Adipocyte (in vitro differentiated cells): ENCODE data around the gene SECTM1.
"Not testable (repeated sequence)": the region's sequence is repeated elsewhere in the genome, so short reads cannot be mapped to it uniquely, and the experiment has no call there.

ENCODE experiments used
- DNase-seq: peaks from one replicate; pipeline ENCODE4 v3.0.0-alpha.2; 2015; ENCODE audit warnings: low read depth
- H3K27me3 ChIP-seq: replicated peaks from 2 replicates; pipeline ENCODE4 v1.7.0; 2013; ENCODE audit warnings: mild to moderate bottlenecking, low read length, moderate library complexity; ENCODE audit not compliant: control insufficient read depth, insufficient read depth
- H3K36me3 ChIP-seq: 2 replicates; pipeline ENCODE4 v1.7.0; 2013; ENCODE audit warnings: low read length, mild to moderate bottlenecking, moderate library complexity; ENCODE audit not compliant: control insufficient read depth, insufficient read depth, severe bottlenecking
- H3K4me1 ChIP-seq: 2 replicates; pipeline ENCODE4 v1.7.0; 2013; ENCODE audit warnings: mild to moderate bottlenecking, low read length, moderate library complexity; ENCODE audit not compliant: control insufficient read depth, insufficient read depth
- H3K4me3 ChIP-seq: 2 replicates; pipeline ENCODE4 v1.7.0; 2013; ENCODE audit warnings: mild to moderate bottlenecking, low read length, moderate library complexity
- H3K9ac ChIP-seq: 2 replicates; pipeline ENCODE4 v1.7.0; 2013; ENCODE audit warnings: mild to moderate bottlenecking, low read length, moderate library complexity
- H3K9me3 ChIP-seq: 2 replicates; pipeline ENCODE4 v1.7.0; 2013; ENCODE audit warnings: mild to moderate bottlenecking, low read length, moderate library complexity; ENCODE audit not compliant: control insufficient read depth

SECTM1 gene

DNA sequence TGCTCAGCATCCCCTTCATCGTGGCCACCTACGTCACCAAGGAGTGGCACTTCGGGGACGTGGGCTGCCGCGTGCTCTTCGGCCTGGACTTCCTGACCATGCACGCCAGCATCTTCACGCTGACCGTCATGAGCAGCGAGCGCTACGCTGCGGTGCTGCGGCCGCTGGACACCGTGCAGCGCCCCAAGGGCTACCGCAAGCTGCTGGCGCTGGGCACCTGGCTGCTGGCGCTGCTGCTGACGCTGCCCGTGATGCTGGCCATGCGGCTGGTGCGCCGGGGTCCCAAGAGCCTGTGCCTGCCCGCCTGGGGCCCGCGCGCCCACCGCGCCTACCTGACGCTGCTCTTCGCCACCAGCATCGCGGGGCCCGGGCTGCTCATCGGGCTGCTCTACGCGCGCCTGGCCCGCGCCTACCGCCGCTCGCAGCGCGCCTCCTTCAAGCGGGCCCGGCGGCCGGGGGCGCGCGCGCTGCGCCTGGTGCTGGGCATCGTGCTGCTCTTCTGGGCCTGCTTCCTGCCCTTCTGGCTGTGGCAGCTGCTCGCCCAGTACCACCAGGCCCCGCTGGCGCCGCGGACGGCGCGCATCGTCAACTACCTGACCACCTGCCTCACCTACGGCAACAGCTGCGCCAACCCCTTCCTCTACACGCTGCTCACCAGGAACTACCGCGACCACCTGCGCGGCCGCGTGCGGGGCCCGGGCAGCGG is 41.2 kb upstream of the SECTM1 start:
- H3K4me3 ChIP-seq: no peak overlapping the region
- H3K27me3 ChIP-seq: peaks cover 40% of the 10 kb centered on the region
- peaks cover 5% of the 10 kb centered on the region for H3K4me1 ChIP-seq
- DNase-seq: no peak
- H3K9ac ChIP-seq: no peak overlapping the region
- H3K36me3 ChIP-seq: no peaks in the 10 kb centered on the region
- H3K9me3 ChIP-seq: no peaks in the 10 kb centered on the region

DNA sequence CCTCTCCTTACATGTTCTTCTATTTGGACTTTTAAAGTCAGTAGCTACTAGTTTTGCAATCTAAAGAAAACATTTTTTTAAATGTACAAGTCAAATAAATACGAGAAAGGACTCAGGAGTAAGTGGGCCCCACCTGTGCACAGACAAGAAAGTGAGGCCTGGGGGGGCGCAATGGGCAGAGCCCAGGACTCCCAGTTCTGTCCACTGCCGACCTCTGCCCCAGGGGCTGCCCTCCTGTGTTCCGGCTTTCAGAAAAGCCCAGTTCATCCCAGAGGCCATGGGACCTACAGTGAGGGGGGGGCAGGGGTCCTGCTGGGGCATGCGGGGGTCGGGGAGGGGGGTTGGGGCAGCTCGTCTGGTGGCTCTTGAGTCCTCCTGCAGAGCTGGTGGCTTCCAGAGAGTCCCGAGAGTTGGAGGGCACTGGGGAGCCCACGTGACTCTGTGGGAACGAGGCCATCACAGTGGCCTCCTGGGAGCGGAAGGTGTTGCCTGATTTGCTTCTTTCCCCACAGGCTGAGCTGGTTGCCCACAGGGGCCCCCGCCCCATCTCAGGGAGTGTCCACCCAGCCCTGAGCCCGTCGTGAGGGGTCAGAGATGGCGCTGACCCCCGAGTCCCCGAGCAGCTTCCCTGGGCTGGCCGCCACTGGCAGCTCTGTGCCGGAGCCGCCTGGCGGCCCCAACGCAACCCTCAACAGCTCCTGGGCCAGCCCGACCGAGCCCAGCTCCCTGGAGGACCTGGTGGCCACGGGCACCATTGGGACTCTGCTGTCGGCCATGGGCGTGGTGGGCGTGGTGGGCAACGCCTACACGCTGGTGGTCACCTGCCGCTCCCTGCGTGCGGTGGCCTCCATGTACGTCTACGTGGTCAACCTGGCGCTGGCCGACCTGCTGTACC is 40.4 kb upstream of the SECTM1 start:
- Histone ChIP-seq H3K27me3 (peaks cover 46% of the 10 kb centered on the region), H3K9ac (no peak overlapping the region), H3K36me3 (no peaks in the 10 kb centered on the region), H3K4me1 (peaks cover 5% of the 10 kb centered on the region), H3K4me3 (no peak overlapping the region), H3K9me3 (no peaks in the 10 kb centered on the region)
- no peak for DNase-seq

DNA sequence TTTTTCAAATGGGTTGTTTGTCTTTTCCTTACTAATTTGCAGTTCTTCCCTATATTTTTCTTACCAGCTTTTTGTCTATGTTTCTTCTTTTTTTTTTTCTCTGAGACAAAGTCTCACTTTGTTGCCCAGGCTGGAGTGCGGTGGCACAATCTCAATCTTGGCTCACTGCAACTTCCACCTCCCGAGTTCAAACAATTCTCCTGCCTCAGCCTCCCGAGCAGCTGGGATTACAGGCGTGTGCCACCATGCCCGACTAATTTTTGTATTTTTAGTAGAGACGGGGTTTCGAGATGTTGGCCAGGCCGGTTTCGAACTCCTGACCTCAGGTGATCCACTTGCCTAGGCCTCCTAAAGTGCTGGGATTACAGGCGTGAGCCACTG is 39.5 kb upstream of the SECTM1 start:
- not testable (repeated sequence) for H3K9ac ChIP-seq, H3K4me3 ChIP-seq, H3K9me3 ChIP-seq, H3K4me1 ChIP-seq, H3K36me3 ChIP-seq, DNase-seq
- H3K27me3 ChIP-seq: peaks cover 37% of the 10 kb centered on the region

DNA sequence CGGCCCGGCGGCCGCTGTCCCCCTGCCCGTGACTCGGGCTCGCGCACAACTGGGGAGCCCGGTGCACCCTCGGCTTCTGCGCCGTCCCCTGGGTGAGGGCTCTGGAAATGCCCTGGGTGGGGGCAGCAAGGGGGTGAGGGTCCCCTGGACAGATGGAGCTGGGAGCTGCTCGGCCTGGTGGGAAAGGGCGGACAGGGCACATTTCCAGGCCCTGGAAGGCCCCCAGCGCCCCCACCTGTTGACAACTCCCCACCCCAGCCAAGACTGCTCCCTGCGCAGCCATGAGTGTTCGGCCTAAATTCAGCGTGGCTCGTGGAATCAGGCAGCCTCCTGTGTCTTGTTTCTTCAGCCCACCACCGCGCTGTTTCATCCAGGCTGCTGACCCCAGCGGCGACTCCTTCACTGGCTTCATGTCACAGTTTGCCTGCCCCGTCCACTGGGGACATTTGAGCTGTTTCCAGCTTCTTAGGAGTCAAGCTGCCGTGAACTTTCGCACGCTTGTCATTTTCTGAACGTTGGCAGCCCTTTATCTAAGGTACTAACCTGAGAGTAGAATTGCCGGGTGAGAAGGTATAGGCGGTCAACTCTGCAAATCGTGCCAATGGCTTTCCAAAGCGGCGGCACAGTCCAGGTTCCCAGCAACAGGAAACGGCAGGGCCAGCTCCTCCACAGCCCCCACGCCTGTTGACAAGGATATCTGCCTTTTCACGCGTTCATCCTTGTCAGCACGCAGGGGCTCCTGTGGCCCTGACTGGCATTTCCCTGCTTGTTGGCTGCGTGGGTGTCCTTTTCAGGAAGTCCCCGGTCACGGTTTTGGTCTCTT is 38.9 kb upstream of the SECTM1 start:
- Histone ChIP-seq H3K9me3 (no peaks in the 10 kb centered on the region), H3K4me1 (peaks cover 5% of the 10 kb centered on the region), H3K4me3 (no peak overlapping the region), H3K27me3 (peaks cover 37% of the 10 kb centered on the region), H3K9ac (no peak overlapping the region), H3K36me3 (no peaks in the 10 kb centered on the region)
- DNase-seq: no peak

DNA sequence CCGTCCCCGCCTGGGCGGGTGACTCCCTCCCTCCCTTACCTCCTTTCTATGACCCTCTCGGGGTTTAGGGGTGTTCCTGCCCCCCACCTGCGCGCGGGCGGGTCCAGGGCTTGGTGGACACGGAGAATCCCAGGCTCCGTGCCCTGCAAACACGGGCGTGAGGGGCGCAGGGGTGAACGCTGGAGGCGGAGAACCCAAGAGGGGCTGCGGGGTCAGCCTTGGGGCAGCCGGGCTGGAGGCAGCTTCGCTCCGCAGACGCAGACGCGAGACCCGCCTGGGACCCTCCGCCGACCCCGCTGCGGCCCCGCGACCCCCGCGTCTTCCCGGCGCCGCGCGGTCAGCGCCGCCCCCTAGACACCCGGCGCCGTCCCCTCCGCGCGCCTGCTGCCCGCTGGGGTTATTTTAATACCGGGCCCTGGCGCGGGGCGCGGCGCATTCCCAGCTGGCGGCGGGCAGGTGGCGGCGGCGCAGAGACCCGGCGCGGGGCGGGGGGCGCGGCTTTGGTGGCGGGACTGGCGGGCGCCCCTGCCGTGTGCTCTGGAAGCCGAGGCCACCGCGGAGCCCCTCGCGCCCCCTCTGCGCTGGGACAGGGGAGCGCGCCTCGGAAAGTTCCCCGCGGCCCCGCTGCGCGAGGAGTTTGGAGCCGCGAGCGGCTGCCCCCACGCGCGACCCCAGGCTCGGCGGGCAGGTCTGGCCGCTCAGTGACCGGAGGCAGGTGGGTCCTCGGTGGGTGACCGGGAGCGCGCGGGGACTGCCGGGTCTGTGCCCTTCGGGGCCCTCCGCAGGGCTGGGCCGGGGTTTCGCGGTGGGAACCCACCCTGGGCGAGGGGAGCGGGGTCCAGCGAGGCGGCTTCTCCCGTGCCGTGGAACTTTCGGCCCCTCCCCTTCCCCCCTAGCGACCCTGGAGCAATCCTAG is 38.0 kb upstream of the SECTM1 start, which contains the start of gene UTS2R:
Gene UTS2R (plus strand): TSS at position 433 of the 916 bp plus-strand sequence. CDS start 2,560 bp downstream, outside the sequence.
- Histone ChIP-seq H3K9ac (no peak within 1 kb of the TSS), H3K27me3 (peaks cover 43% of the 10 kb centered on the region), H3K4me1 (peaks cover 5% of the 10 kb centered on the region), H3K4me3 (peak within 1 kb of the TSS; percentile 70), H3K36me3 (no peaks in the 10 kb centered on the region), H3K9me3 (no peaks in the 10 kb centered on the region)
- DNase-seq: no peak

DNA sequence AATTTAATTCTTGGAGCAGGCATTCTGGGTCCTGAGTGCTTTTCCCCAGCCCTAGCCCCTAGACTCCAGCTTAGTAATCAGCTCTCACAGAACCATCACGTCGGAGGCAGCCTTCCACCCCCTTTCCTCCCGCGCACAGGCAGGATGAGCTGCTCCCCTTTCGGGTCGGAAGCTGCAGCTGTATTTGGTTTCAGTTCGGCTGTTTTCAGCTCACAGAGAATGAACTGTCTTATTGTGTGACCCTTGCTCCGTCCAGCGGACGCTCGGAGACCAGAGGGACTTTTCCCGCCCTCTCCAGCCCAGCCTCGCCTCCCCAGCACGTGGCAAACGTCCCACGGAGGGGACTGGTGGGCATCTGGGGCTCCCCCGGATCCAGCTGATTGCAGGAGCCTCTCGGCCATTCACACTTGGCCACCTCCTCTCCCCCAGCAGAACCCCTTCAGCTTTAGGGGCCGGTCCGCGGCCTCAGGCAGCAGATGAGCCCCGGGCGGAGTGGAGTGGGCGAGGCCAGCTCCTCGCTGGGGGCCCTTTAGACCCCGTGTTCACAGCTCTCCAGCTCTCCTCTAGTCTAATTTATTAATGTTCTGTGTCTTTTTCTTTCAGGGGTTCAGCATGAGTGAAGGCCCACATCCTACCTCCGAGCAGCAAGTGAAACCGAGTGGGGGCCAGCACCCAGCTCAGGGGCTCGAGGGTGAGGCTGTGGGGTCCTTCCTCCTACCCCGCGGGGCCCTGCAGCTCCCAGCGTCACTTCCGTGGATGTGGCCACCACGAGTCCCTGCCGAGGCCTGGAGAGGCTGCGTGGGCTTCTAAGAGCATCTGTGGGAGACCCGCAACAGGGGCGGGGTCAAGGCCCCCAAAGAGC is 37.1 kb upstream of the SECTM1 start:
- H3K27me3 ChIP-seq: peaks cover 46% of the 10 kb centered on the region
- DNase-seq: peak; percentile 26
- peak overlapping the region; percentile 70 for H3K4me3 ChIP-seq
- H3K9ac ChIP-seq: no peak overlapping the region
- no peaks in the 10 kb centered on the region for H3K36me3 ChIP-seq
- H3K9me3 ChIP-seq: no peaks in the 10 kb centered on the region
- H3K4me1 ChIP-seq: peaks cover 5% of the 10 kb centered on the region

DNA sequence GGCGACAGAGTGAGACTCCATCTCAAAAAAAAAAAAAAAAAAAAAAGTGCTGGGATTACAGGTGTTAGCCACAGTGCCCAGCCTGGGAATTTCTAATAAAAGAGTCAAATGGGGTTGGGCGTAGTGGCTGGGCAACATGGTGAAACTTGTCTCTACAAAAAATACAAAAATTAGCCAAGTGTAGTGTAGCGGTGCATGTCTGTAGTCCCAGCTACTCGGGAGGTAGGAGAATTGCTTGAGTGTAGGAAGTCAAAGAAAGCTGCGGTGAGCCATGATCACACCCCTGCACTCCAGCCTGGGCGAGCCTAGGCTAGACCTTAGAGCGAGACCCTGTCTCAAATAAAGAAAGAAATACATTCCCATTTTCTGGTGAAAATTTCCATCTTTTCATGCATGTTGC is 35.6 kb upstream of the SECTM1 start:
- Histone ChIP-seq H3K4me3 (no peak overlapping the region), H3K4me1 (peaks cover 5% of the 10 kb centered on the region), H3K9me3 (no peaks in the 10 kb centered on the region), H3K36me3 (no peaks in the 10 kb centered on the region), H3K27me3 (peaks cover 52% of the 10 kb centered on the region), H3K9ac (no peak overlapping the region)
- DNase-seq: no peak

DNA sequence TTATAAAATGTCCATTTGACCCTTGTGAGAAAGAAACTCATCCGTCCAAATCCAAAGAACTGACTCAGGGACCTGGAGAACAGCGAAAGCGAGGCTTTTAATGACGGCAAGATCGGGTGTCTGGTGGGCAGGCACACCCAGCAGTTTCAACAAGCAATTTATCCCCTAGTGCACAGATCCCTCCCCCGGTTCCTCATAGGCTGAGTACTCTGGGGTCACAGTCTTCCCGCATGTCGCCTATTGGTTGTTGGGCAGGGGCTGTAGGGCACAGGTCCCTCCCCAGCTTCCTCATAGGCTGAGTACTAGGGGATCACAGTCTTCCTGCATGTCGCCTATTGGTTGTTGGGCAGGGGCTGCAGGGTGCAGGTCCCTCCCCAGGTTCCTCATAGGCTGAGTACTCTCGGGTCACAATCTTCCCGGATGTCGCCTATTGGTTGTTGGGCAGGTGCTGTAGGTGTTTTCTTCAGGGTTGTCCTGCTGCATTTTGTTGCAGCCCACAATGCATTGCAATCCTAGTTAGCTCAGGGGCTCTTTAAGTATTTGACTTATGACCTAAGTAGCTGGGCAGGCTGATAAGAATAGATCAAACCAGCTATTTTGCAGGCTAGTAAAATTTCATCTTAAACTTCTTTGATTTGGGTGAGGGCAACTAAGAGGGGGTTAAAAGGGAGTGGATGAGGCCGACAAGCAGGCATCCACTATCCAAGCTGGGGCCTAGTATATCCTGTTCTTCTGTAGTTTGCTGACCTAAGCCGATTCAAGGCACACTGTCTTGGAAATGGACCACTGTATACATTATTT is 34.4 kb upstream of the SECTM1 start:
- Histone ChIP-seq H3K36me3 (no peaks in the 10 kb centered on the region), H3K9me3 (no peaks in the 10 kb centered on the region), H3K4me1 (peaks cover 5% of the 10 kb centered on the region), H3K9ac (no peak overlapping the region), H3K27me3 (peaks cover 47% of the 10 kb centered on the region), H3K4me3 (no peak overlapping the region)
- no peak for DNase-seq

DNA sequence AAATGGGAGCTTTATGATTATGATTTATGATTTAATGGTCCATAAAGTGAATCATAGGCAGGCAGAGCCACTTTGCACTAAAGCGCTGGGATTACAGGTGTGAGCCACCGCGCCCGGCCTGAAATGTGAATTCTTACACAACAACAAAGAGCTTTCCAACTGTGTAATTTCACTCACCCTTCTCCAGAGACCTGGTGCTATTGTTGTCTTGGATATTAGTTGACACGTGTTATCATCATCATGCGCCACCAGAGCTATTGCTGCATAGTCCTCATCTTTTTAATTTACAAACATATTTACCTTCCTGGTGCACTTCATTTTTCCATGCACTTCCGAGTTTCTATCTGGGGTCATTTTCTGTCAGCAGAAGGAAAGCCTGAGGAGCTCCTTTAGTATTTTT is 33.2 kb upstream of the SECTM1 start:
- Histone ChIP-seq H3K4me1 (peaks cover 5% of the 10 kb centered on the region), H3K9me3 (no peaks in the 10 kb centered on the region), H3K9ac (no peak overlapping the region), H3K27me3 (peaks cover 37% of the 10 kb centered on the region), H3K36me3 (no peaks in the 10 kb centered on the region), H3K4me3 (no peak overlapping the region)
- no peak for DNase-seq
